ENCODE data around the gene CAPN1.
"Not testable (repeated sequence)": the region's sequence is repeated elsewhere in the genome, so short reads cannot be mapped to it uniquely, and the experiment has no call there.

The CAPN1 gene

DNA sequence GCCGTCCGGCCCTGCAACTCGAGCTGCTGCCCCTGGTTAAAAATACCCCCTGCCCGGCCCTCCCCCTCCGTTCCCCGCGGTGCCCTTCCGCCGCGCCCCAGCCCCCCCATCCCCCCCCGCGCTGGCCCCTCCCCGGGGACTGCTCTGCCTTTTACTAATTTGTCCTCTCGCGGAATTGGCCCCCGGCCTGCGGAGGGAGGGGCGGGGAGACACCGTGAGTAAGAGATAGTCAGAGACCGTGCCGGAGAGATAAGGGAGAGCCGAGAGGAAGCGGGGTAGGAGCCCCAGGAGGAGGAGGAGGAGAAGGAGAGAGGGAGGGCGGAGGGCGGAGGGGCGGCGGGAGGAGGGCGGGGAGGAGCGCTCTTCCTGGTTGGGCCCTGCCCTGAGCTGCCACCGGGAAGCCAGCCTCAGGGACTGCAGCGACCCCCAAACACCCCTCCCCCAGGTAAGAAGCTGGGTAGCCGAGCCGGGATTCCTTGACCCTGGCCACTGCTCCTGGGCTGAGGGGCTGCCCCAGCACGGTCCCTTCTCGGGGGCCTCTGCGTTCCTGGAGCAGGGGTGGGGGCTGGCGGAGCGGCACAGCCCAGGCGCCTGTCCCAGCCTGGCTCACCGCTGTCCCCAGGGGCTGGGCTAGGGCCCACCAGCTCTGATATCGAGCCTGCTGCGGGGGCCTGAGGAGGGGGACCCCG is at the start of gene CAPN1:
CAPN1 (plus strand) TSS at position 360 of the 689 bp plus-strand sequence. CDS start 774 bp downstream, outside the sequence.
- peak; percentile 95 for DNase-seq

DNA sequence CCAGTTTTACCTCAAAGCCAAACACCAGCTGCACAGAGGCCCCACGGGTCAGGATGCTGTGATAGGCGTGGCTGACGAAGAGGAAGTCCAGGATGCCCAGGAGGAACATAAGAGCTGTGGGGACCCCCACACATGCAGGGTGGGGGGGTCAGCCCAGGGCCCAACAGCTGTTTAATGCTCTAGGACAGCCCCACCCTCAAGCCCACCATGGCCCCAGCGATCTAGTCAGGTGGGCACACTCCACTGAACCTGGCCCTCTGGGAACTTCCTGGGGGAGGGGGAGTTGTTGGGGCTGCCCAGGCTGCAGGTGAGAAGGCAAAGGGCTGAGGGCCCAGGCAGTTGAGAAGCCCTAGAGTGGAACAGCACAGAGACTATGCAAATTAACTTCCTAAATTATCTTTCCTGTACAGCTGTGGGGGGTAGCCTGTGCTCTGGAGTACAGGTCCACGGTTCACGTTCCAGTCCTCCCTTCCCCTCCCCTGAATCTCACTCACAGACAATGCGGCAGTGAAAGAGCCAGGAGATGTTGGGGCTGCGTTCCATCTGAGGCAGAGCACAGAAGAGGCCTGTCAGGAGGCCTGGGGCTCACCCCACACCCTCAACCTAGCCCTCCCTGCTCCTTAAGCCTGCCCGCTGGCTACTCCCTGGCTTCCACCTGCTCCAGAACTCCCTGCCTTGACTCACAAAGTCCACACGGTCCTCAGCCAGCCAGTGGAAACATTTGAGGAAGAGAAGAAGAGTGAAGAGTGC is 49.3 kb upstream of the CAPN1 start:
- no peak for DNase-seq

DNA sequence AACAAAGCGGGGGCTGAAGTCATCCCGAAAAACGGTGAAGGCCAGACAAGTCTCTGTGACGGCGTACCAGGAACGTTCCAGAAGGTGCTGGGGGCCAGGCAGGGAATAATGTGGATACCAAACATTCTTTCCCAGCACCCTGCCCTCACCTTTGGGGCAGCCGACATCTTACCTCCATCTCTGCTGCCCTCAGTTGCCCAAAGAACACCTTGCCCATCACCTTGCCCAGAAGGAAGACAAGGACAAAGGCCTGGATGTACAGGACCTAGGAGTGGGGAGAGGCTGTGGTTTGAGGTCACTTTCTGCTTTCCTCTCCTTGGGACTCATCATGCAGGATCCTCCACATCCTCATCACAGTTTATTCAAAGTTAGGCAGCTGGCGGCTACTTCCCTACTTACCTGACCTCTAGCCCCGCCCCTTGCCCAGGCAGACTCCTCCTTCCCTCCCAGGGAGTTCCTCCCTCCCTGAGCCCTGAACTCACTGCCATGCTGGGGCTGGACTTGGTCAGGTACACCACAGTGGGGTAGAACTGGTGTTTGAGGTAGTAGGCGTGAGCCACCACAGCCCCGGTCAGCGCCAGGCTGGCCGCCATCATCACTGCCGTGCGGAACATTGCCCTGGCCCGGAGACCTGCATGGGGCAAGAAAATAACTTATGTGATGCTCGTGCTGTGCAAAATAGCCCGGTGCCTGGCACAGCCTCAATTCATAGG is 48.6 kb upstream of the CAPN1 start:
- DNase-seq: peak; percentile 12

DNA sequence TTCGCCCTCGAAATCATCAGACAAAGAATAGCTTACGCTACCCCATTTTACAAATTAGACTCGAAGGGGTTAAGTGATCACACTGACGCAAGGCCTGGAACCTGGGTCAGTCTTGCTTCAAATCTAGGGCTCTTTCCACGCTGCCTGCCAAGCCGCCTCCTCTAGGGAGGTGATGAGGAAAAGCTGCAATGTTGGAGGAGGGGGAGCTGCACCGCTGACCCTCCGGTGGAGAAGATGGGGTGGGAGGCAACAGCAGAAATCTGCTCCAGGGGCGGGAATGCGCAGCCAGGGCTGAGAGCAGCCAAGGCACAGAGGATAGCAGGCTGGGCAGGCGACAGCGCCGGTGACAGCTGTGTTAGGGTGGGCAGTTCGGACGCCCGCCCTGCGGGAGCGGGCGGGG is 48.0 kb upstream of the CAPN1 start:
- peak; percentile 8 for DNase-seq

DNA sequence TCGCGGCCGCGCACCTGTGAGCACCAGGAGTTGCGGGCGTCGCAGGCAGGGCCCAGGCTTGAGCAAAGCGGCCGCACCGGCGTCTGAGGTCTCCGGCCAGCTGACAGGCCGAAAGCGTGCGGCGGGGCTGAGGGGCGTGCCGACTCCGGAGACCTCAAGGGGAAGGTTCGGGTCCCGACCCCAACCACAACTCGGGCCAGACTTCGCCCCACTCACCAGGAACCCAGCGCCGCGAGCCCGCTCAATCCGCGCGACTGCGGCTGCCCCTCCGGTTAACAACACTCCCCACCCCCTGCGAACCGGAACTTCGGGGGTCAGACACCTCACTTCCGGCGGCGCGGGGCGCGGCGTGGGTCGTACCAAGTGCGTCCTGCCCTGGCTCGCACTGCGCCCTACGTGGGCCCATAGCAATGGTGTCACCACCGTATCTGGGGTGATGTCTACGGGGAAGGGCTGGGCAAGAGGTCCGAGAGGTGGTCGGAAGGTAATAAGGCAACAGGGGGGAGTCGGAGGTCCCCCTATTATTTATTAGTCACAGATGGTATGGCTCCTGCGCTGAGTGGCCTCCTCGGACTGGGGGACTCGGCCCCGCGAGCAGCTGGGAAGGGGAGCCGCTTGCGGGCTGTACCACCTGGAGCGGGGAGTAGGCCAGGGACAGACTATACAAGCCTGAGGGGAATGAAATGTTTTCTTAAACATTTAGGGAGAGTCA is 47.3 kb upstream of the CAPN1 start, which contains the start of gene SYVN1:
SYVN1 (minus strand) TSS at position 280 of the 712 bp plus-strand sequence. CDS start 918 bp downstream, outside the sequence.
- DNase-seq: peak; percentile 90

DNA sequence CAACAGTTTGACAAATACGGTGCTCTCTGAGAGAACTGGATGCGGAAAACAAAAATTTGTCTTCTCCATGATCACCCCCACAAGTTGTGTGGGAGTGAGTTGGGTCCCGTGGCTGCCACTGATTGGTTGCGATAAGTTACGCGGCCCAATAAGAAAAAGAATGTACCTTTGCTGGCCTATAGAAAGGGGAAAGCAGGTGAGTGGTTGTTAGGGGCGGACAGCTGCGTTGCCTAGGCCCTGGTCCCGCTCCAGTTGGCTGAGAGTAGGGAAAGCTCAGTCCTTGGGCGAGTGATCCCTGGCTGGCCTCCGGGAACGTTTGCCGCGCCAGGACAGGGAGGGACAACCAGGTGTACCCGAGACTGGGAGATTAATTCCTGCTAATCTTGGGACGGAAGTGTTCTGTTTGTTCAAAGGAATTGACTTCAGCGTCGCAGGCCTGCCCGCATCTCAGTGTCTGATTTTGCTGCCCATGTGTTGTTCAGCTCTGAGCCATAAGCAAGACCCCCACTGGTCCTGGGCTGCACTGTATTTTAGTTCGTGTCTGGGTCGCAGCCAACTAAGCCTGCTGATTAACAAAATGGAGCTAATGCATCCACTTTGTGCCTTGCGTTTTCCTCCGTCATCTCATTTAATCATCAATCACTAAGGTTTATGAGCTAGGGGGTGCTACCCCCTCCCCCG is 46.6 kb upstream of the CAPN1 start:
- DNase-seq: peak; percentile 98

DNA sequence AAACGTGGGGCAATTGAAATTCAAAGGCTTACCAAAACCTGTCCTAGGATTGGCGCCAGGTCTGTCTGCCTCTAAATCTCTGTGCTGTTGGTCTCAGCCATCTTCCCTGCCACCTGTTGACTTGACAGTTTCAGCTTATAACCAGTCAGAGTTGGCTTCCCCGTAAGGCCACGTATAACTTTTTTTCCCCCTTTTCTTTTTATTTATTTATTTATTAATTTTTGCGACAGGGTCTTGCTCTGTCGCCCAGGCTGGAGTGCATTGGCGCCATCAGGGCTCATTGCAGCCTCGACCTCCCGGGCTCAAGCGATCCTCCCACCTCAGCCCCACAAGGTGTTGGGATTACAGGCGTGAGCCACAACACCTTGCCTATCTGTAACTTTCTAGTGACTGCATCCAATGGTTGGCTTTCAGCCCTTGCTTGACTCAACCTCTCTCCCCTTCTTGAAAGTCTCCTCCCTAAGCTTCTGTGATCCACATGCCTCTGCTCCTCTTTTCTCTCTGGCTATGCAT is 46.0 kb upstream of the CAPN1 start:
- no peak for DNase-seq

DNA sequence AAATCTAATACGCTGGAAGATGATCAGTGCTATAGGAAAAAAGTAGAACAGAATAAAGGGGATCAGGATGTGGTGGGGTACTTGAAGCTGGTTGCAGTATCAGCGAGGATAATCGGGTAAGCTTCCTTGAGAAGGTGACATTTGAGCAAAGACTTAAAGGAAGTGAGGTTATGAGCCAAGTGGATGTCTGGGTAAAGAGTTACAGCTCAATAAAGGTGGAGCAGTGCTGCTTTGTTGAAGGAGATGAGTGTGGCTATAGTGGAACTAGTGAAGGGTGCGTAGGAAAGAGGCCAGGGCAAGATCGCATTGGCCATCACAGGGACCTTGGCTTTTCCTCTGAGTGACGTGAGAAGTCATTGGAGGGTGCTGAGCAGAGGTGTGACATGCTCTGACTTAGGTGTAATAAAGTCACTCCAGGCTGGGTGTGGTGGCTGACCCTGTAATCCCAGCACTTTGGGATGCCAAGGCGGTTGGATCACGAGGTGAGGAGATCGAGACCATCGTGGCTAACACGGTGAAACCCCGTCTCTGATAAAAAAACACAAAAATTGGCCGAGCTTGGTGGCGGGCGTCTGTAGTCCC is 45.1 kb upstream of the CAPN1 start:
- DNase-seq: no peak

DNA sequence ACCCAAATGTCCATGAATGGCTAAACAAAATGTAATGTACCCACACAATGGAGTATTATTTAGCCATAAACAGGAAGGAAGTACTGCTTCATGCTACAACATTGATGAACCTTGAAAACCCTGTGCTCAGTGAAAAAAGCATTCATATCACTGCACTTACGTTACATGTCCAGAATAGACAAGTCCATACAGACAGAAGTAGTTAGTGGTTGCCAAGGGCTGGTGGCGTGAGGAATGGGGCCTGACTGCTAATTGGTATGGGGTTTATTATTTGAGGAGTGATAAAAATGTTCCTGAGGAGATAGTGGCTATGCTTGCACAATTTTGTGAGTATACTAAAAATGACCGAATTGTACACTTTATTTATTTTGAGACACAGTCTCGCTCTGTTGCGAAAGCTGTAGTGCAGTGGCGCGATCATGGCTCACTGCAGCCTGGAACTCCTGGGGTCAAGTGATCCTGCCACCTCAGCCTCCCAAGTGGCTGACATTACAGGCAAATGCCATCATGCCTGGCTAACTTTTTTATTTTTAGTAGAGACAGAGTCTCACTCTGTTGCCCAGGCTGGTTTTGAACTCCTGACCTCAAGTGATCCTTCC is 39.7 kb upstream of the CAPN1 start:
- no peak for DNase-seq

DNA sequence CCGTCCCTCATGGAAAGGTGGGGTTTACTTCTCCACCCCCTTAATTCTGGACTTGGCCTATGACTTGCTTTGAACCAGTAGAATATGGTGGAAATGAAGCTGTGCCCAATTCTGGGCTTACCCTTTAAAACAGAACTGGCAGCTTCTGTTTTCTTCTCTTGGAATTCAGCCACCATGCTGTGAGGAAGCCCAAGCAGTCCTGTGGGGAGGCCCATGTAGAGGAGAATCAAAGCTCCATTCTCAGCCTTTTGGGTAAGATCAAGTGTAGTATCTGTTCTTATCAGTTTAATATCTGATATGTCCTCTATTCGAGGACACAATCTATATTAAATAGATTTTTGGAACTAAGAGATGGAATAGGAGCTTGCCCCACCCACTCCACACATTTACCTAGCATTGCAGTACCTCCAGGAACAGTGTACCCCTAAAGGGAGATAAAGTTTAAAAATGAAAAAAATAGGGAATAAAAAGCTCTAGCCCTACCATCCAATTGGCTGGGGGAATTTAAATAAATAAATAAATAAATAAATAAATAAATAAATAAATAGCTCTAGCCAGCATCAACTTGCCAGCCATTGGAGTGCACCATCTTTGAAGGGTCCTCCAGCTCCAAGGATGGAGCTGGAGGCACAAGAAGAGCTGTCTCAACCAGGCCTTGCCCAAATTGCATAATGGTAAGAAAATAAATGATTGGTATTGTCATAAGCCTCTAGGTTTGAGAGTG is 34.2 kb upstream of the CAPN1 start:
- no peak for DNase-seq

DNA sequence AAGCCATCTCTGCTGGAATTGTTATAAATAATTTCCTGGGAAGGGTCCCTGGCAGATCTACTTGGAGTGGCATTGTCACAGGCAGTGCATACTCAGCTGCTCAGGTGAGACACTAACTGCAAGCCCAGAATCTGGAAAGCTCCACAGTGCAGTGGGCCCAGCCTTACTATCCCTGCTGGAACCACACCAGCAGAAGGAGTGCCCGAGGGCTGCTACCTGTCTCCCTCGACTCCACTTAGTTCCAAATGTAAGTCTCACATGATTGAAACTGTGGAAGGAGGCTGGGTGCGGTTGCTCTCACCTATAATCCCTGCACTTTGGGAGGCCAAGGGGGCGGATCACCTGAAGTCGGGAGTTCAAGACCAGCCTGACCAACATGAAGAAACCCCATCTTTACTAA is 33.1 kb upstream of the CAPN1 start:
- no peak for DNase-seq

DNA sequence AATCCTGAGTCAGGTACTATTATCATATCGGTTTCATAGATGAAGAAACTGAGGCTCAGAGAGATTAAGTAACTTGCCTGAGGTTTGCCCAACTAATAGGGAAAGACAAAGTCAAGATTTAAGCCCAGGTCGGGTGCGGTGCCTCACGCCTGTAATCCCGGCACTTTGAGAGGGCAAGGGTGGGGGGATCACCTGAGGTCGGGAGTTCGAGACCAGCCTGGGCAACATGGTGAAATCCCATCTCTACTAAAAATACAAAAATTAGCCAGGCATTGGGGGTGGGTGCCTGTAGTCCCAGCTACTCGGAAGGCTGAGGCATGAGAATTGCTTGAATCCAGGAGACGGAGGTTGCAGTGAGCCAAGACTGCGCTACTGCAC is 31.6 kb upstream of the CAPN1 start:
- not testable (repeated sequence) for DNase-seq

DNA sequence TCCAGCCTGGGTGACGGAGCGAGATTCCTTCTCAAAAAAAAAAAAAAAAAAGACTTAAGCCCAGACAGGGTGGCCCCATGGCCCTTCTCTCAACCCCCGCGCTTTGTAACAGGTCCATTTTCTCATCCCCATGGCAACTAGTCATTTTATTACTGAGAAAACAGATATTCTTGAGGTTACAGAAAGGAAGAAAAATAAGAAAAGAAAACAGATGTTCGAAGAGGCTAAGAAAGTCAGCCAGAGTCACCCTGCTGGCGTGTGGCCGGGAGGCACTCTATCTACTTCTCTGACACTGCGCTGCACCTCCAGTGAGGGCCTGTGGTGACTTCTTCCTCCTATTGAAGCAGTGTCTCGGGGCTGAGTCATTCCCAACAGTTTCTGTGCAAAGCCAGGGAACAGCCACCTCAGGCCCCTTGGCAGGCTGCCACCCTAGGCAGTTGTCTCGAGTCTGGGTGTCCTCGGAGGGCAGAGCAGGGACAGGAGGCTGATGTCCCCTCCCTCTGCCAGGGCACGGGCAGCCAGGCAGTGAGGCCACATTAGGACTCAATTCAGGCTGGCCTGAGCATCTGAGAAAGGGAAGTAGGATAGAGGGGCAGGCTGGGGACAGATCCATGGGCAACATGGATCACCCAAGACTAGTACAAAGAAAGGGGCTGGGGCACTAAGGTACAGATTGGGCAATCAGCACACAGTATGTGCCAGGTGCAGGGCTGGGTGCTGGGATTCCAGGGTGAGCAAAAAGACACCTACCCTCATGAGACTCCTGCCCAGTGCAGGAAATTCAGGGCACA is 31.0 kb upstream of the CAPN1 start:
- DNase-seq: peak; percentile 91

DNA sequence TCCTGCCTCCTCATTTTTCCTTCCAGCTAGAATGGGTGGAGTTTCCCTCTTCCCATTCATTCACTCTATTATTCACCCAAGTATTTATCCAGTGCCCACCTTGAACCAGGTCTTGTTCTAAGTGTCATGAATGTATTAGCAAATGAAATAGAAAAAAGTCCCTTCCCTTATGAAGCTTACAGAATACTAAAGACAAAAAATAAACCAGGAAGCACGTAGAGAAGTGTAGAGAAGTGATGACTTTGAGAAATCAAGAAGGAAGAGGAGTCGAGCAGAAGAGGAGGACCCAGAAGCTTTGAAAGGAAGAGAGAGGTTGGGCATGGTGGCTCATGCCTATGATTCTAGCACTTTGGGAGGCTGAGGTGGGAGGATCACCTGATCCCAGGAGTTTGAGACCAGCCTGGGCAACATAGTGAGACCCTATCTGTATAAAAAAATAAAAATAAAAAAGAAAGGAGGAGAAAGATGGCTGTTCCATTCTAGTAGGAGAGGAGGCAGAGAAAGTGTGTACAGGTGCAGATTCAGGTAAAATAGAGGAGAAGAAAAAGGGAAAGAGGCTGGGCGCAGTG is 30.3 kb upstream of the CAPN1 start:
- no peak for DNase-seq

DNA sequence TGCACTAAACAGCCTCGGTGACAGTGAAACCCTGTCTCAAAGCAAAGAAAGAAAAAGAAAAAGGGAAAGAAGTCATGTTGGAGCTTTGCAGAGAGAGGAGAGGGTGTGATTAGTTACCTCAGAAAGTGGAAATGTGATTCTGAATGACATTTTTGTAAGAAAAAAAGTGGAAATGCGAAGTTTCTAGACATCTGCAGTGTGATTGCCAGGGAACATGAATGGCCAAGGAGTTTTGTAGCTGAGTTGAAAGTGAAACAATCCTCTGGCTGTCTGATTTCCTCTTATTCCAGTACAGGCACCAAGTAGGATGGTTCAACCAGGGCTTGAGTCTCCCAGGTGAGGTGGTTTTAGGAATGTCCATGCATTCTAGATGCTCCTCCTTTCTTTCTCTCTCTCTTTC is 29.6 kb upstream of the CAPN1 start:
- DNase-seq: no peak

DNA sequence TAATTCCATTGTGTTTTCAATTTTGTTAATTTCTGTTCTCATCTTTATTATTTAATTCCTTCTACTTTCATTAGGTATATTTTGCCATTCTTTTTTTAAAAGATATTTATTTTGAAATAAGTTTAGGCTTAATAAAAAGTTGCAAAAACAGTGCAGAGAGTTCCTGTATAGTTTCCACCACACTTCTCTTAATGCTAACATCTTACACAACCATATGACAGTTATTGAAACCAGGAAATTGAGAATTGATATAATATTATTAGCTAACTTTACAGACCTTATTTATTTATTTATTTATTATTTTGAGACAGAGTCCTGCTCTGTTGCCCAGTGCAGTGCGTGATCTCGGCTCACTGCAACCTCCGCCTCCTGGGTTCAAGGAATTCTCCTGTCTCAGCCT is 25.5 kb upstream of the CAPN1 start:
- no peak for DNase-seq

DNA sequence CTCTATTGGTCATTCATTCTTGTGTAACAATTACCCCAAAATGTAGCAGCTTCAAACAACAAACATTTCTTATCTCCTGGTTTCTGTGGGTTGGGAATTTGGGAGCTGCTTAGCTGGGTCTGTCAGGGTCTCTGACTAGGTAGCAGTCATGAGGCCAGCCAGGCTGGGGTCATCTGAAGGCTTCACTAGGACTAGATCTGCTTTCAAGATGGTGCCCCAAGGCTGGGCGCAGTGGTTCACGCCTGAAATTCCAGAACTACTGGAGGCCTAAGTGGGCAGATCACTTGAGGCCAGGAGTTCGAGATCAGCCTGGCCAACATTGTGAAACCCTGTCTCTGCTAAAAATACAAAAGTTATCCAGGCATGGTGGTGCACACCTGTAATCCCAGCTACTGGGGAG is 24.8 kb upstream of the CAPN1 start:
- DNase-seq: no peak

DNA sequence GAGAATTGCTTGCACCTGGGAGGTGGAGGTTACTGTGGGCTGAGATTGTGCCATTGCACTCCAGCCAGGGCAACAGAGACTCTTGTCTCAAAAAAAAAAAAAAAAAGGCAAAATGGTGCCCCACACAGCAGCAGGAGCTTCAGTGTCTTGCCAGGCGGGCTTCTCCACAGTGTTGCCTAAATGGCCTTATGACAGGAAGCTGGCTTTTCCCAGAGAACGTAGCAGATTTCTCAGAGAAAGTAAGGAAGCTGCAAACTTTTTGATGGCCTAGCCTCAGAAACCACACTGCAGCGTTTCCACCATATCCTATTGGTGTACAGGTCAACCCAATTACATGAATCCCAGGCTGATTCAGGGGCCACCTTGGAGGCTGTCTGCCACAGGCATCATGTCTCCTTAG is 24.4 kb upstream of the CAPN1 start:
- no peak for DNase-seq

DNA sequence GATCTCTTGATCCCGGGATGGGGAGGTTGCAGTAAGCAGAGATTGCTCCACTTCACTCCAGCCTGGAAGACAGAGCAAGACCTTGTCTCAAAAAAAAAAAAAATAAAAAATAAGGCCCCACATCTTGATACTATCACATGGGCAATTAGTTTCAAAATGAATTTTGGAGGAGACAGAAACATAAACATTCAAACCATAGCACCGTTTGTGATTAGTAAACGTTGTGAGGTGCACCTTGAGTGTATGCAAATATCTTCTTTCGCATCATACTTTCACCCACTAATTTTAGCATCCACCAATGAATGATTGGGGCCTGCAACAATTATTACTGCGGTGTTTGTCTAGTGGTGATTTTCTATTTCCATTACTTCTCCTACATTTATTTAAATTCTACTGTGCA is 22.7 kb upstream of the CAPN1 start:
- DNase-seq: no peak

DNA sequence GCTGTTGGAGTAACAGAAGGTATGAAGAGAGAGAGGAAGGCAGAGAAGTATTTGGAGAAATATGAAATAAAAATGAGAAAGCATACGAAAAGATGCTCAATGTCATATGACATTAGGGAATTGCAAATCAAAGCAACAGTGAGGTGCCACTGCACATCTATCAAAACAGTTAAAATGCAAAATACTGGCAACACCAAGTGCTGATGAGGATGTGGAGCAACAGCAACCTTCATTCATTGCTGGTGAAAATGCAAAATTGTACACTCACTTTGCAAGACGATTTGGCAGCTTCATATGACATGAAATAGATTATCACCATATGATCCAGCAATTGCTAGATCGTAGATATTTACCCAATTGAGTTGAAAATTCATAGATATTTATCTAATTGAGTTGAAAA is 21.1 kb upstream of the CAPN1 start:
- no peak for DNase-seq
